HUES6 (cell line): ENCODE data around the gene APBB3.

Source experiments
- H3K27ac ChIP-seq: 2 replicates; pipeline ENCODE4 v1.7.0; 2013; ENCODE audit warnings: low read depth, mild to moderate bottlenecking, low read length, inconsistent platforms
- H3K27me3 ChIP-seq: 2 replicates; pipeline ENCODE4 v1.6.1; 2013; ENCODE audit warnings: low read length; ENCODE audit not compliant: control insufficient read depth, insufficient read depth
- H3K36me3 ChIP-seq: 2 replicates; pipeline ENCODE4 v1.6.1; 2013; ENCODE audit warnings: low read length; ENCODE audit not compliant: control insufficient read depth, insufficient read depth
- H3K4me1 ChIP-seq: 2 replicates; pipeline ENCODE4 v1.6.1; 2013; ENCODE audit warnings: low read length; ENCODE audit not compliant: control insufficient read depth, insufficient read depth
- H3K4me3 ChIP-seq: 2 replicates; pipeline ENCODE4 v1.5.1; 2013; ENCODE audit warnings: low read depth, low read length
- H3K9ac ChIP-seq: one replicate; pipeline ENCODE4 v1.6.1; 2013; ENCODE audit warnings: mild to moderate bottlenecking, low read length
- H3K9me3 ChIP-seq: 2 replicates; pipeline ENCODE4 v1.6.1; 2013; ENCODE audit warnings: low read depth, low read length; ENCODE audit not compliant: control insufficient read depth, insufficient read depth

APBB3 gene

DNA sequence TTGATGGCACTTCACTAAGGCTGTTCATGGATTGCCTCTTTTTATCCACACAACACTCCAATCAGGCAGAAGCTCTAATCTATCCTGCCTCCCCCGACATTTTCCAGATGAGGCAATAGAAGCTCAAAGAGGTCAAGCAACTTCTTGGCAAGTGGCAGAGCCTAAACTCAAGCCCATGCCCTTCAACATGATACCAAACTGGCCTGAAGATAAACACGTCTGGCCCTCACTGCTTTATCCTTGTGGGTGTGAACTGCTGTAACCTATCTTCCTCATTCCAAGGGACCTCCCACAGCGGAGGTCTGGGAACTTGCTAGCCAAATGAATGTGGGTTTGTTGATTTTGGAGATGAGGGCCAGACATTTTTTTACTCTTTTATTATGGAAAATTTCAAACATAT, 9.8 kb upstream of the APBB3 start:
- Histone ChIP-seq H3K4me3 (no peak overlapping the region), H3K9ac (no peak overlapping the region), H3K27ac (no peak overlapping the region), H3K4me1 (no peaks in the 10 kb centered on the region; the same call in 1 of the 2 replicates), H3K36me3 (no peaks in the 10 kb centered on the region), H3K27me3 (no peaks in the 10 kb centered on the region), H3K9me3 (no peaks in the 10 kb centered on the region)

DNA sequence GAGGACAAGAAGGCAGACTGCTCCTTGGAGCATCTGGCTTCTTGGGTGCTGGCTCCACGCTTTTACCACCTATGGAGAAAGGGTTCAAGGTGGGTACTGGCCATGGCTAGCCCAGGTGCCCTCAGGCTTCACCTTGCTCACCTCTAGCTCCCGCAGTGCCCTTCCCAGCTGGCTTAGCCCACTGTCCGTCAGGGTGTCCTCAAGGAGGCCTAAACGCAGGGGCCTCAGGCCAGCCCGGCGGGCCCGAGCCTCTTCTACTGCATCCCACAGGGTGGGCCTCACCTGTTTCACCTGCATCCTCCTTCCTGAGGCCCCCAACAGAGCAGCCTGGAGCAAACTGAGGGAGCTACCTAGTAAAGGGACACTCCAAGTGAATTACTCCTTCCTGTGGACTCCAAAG, 9.3 kb upstream of the APBB3 start:
- H3K4me3 ChIP-seq = no peak overlapping the region
- H3K9me3 ChIP-seq = no peaks in the 10 kb centered on the region
- H3K36me3 ChIP-seq = no peaks in the 10 kb centered on the region
- H3K27ac ChIP-seq = no peak overlapping the region
- H3K9ac ChIP-seq = no peak overlapping the region
- H3K27me3 ChIP-seq = no peaks in the 10 kb centered on the region
- H3K4me1 ChIP-seq = no peaks in the 10 kb centered on the region; the same call in 1 of the 2 replicates

DNA sequence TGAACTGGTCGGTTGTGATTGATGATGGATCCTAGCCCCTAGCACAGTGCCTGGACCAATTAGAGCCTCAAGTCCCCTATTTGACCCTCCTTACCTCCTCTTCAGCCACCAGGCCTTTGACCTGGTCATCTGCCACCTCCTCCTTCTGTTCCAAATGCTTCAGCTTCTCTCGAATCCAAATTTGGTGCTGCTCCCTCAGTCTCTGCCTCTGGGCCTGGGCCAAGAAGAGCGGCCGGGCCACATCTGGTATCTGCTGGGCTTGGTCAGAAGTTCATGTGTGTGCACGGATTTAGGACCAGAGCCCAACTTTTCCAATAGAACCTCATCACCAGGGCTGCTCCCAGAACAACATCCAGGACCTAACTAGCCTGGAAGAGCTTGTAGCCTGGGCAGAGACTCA, 6.7 kb upstream of the APBB3 start:
- Histone ChIP-seq H3K27ac (no peak overlapping the region), H3K4me1 (no peaks in the 10 kb centered on the region; the same call in 1 of the 2 replicates), H3K4me3 (no peak overlapping the region), H3K9ac (no peak overlapping the region), H3K27me3 (no peaks in the 10 kb centered on the region), H3K36me3 (peaks cover 24% of the 10 kb centered on the region), H3K9me3 (no peaks in the 10 kb centered on the region)

DNA sequence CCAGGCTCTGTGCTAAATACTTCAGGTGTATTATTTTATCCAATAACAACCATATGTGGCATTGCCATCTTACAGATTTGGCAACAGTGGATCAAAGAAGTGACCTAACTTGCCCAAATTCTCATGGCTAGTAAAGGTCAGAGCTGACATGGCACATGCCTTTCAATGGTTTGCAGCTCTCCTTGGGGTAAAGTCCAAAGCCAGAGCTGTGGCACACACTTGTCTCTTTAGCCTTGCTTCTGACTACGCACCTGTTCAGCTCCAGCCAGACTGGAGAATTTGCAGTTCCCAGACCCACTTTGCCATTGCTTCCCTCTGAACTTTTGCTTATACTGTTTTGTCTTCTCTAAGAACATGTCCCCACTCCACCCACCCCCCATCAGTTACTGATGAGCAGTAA, 6.1 kb upstream of the APBB3 start:
- Histone ChIP-seq H3K27ac (no peak overlapping the region), H3K9ac (no peak overlapping the region), H3K9me3 (no peaks in the 10 kb centered on the region), H3K4me1 (peaks cover under 1% of the 10 kb centered on the region; the same call in 1 of the 2 replicates), H3K27me3 (no peaks in the 10 kb centered on the region), H3K36me3 (peaks cover 28% of the 10 kb centered on the region), H3K4me3 (no peak overlapping the region)

DNA sequence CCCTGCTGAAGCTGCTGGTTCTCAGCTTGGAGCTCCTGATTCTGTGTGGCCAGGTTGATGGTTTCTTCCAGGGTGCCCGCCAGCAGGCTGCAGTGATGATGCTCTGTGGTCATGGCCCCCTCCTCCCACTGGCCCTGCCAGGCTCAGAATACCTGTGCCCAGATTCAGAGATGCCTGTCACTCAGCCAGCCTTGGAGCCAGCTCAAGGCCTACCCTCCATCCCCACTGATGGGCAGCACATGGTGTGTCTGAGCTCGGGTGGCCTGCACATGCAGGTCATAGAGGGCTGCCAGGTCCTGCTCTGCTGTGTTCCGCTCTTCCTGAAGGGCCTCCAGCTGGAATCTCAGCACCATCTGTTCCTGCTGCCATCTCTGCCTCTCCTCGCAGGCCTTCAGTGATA, 5.7 kb upstream of the APBB3 start:
- H3K27ac ChIP-seq = no peak overlapping the region
- H3K9me3 ChIP-seq = no peaks in the 10 kb centered on the region
- peaks cover 28% of the 10 kb centered on the region for H3K36me3 ChIP-seq
- H3K4me1 ChIP-seq = peaks cover 5% of the 10 kb centered on the region; the same call in 1 of the 2 replicates
- H3K9ac ChIP-seq = no peak overlapping the region
- H3K27me3 ChIP-seq = no peaks in the 10 kb centered on the region
- H3K4me3 ChIP-seq = no peak overlapping the region

DNA sequence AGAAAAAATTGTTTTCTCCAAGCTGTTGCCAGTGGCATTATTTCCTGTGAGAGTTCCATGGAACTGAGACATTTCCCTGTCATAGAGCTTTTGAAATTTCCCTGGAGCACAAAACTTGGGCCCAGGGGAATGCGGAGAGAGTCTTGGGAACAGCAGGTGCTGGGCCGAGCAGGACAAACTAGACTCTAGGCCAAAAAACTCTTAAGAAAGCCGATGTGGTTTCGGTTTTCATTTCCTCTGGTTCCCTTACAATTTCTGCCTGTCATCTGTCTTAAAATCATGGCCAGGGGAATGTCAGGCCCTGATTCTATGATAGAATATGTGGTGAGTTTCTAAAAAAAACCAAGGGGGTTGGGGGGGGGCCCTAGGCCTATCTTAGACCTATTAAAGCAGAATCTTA, 4.8 kb upstream of the APBB3 start:
- Histone ChIP-seq H3K4me1 (peaks cover 5% of the 10 kb centered on the region; the same call in 1 of the 2 replicates), H3K9me3 (no peaks in the 10 kb centered on the region), H3K9ac (no peak overlapping the region), H3K4me3 (no peak overlapping the region), H3K27ac (no peak overlapping the region), H3K27me3 (no peaks in the 10 kb centered on the region), H3K36me3 (peaks cover 28% of the 10 kb centered on the region)

DNA sequence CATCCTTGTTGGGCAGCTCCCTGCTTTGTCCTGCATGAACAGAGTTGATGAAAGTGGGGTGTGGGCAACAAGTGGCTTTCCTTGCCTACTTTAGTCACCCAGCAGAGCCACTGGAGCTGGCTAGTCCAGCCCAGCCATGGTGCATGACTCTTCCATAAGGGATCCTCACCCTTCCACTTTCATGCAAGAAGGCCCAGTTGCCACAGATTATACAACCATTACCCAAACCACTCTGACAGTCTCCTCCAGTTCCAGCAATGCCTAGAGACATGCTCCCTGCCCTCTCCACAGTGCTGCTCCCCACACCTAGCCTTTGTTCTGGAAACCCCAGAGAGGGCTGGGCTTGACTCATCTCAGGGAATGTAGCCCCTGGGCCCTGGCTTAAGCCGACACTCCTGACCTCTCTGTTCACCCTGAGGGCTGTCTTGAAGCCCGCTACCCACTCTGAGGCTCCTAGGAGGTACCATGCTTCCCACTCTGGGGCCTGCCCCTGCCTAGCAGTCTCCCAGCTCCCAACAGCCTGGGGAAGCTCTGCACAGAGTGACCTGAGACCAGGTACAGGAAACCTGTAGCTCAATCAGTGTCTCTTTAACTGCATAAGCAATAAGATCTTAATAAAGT, 4.2 kb upstream of the APBB3 start:
- no peak overlapping the region for H3K9ac ChIP-seq

DNA sequence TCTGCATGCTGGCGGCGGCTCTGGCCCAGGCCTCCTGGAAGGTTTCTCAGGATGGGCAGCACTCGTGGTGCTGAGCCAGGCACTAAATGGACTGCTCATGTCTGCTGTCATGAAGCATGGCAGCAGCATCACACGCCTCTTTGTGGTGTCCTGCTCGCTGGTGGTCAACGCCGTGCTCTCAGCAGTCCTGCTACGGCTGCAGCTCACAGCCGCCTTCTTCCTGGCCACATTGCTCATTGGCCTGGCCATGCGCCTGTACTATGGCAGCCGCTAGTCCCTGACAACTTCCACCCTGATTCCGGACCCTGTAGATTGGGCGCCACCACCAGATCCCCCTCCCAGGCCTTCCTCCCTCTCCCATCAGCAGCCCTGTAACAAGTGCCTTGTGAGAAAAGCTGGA, 3.5 kb upstream of the APBB3 start:
- Histone ChIP-seq H3K27ac (no peak overlapping the region), H3K9me3 (no peaks in the 10 kb centered on the region), H3K27me3 (no peaks in the 10 kb centered on the region), H3K36me3 (peaks cover 28% of the 10 kb centered on the region), H3K4me1 (peaks cover 13% of the 10 kb centered on the region), H3K4me3 (no peak overlapping the region), H3K9ac (no peak overlapping the region)

More for the DNA sequence above, 4.2 kb upstream of the APBB3 start:
- Histone ChIP-seq H3K4me3 (no peak overlapping the region), H3K27me3 (no peaks in the 10 kb centered on the region), H3K4me1 (peaks cover 9% of the 10 kb centered on the region), H3K27ac (no peak overlapping the region), H3K9me3 (no peaks in the 10 kb centered on the region), H3K36me3 (peaks cover 28% of the 10 kb centered on the region)

DNA sequence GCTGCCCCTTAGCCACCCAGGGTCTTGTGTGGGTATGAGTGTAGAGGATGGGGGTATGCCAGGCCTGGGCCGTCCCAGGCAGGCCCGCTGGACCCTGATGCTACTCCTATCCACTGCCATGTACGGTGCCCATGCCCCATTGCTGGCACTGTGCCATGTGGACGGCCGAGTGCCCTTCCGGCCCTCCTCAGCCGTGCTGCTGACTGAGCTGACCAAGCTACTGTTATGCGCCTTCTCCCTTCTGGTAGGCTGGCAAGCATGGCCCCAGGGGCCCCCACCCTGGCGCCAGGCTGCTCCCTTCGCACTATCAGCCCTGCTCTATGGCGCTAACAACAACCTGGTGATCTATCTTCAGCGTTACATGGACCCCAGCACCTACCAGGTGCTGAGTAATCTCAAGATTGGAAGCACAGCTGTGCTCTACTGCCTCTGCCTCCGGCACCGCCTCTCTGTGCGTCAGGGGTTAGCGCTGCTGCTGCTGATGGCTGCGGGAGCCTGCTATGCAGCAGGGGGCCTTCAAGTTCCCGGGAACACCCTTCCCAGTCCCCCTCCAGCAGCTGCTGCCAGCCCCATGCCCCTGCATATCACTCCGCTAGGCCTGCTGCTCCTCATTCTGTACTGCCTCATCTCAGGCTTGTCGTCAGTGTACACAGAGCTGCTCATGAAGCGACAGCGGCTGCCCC, 2.9 kb upstream of the APBB3 start:
- no peak overlapping the region for H3K4me3 ChIP-seq
- peaks cover 28% of the 10 kb centered on the region for H3K36me3 ChIP-seq
- H3K4me1 ChIP-seq = peaks cover 13% of the 10 kb centered on the region
- H3K27me3 ChIP-seq = no peaks in the 10 kb centered on the region
- no peak overlapping the region for H3K9ac ChIP-seq
- H3K27ac ChIP-seq = no peak overlapping the region
- no peaks in the 10 kb centered on the region for H3K9me3 ChIP-seq

DNA sequence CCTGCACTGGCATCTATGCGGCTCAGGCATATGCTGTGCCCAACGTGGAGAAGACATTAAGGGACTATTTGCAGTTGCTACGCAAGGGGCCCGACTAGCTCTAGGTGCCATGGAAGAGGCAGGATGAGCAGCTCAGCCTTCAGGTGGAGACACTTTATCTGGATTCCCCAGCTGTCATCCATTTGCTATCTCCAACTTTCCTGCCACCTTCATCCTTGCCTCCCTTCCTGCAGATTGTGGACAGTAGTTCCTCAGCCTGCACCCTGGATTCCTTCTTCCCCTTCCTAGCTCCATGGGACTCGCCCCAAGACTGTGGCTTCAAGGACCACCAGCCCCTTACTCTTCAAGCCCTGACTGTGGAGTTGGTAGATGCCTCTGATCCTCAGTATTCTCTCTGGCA, 2.3 kb upstream of the APBB3 start:
- Histone ChIP-seq H3K4me1 (peaks cover 13% of the 10 kb centered on the region), H3K36me3 (peaks cover 32% of the 10 kb centered on the region), H3K4me3 (no peak overlapping the region), H3K9me3 (no peaks in the 10 kb centered on the region), H3K27me3 (no peaks in the 10 kb centered on the region), H3K27ac (no peak overlapping the region), H3K9ac (no peak overlapping the region)

DNA sequence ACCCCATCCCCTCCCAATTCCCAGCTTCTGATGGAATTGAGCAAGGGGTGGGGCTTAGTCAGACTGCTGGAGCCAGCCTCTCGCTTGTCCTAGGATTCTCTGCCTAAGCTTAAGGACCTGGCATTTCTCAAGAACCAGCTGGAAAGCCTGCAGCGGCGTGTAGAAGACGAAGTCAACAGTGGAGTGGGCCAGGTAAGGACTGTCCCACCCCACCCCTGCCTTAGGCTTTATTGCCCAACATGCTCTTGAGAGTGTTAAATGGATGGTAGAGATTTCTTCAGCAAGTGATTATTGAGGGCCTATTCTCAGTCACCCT, 1.3 kb upstream of the APBB3 start:
- Histone ChIP-seq H3K27ac (no peak overlapping the region), H3K4me3 (peak overlapping the region; percentile 90), H3K4me1 (peaks cover 13% of the 10 kb centered on the region), H3K9ac (peak overlapping the region; percentile 87), H3K9me3 (no peaks in the 10 kb centered on the region), H3K27me3 (no peaks in the 10 kb centered on the region), H3K36me3 (peaks cover 40% of the 10 kb centered on the region)
